Mammary epithelial cell (primary cell): ENCODE results near the gene NEDD9.

Experiments used
- EZH2 ChIP-seq: IDR thresholded peaks from 2 replicates; pipeline ENCODE4 v1.6.1; 2012; ENCODE audit warnings: low read length, inconsistent platforms, borderline replicate concordance
- TF ChIP-seq, protein P1 (sequence below), 2 donors: IDR thresholded peaks in 1 of 2; conservative IDR thresholded peaks in 1 of 2; 2 replicates each; pipeline ENCODE4 v1.5.1; 2011 to 2012; ENCODE audit warnings: inconsistent platforms in 2 of 2, low read length in 2 of 2, mild to moderate bottlenecking in 2 of 2, control low read depth in 1 of 2, low read depth in 1 of 2; ENCODE audit not compliant: insufficient read depth in 1 of 2; ENCODE audit errors: extremely low read depth in 1 of 2

DNA sequence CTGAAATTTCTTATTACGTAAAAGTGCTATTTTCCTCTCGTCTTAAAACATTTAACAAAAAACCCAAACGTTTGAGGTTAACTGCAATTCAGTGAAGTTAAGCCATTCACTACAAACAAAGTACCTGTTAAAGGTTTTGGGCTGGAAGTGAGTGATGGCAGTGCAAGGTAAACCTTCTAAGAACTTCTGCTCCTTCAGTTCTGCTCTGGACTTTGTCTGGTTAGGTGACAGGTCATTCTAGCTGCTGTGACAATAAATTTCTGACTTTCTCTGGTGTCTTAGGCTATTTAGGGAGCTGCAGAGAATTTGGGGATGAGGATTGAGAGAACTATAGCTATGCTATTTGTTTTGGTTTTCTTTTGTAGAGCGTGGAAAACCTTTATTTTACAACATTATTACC is 36.5 kb upstream of the NEDD9 start:
- TF ChIP-seq EZH2 = no peak
- TF ChIP-seq, protein P1, sequence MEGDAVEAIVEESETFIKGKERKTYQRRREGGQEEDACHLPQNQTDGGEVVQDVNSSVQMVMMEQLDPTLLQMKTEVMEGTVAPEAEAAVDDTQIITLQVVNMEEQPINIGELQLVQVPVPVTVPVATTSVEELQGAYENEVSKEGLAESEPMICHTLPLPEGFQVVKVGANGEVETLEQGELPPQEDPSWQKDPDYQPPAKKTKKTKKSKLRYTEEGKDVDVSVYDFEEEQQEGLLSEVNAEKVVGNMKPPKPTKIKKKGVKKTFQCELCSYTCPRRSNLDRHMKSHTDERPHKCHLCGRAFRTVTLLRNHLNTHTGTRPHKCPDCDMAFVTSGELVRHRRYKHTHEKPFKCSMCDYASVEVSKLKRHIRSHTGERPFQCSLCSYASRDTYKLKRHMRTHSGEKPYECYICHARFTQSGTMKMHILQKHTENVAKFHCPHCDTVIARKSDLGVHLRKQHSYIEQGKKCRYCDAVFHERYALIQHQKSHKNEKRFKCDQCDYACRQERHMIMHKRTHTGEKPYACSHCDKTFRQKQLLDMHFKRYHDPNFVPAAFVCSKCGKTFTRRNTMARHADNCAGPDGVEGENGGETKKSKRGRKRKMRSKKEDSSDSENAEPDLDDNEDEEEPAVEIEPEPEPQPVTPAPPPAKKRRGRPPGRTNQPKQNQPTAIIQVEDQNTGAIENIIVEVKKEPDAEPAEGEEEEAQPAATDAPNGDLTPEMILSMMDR (conservative IDR thresholded peaks at IDR 0.05 in 1 of 2, IDR thresholded peaks at IDR 0.05 in 1 of 2; ENCODE audit: extremely low read depth in 1 of 2, insufficient read depth in 1 of 2, low read depth in 1 of 2, low read length in 2 of 2) = no peak
